ENCODE measurements around the gene ZNF878.
"Not testable (repeated sequence)": the region's sequence is repeated elsewhere in the genome, so short reads cannot be mapped to it uniquely, and the experiment has no call there.

The ZNF878 gene

GRCh38 chr19:12052497-12053169 lies at the start of gene ZNF878:
Gene ZNF878 (minus strand): TSS chr19:12052961. CDS start chr19:12052801, 160 bp downstream.
- peak; percentile 29 for DNase-seq (ENCODE audit: low read depth)

- DNase-seq (ENCODE audit: low read depth) = no peak
These were observed 45.3 kb upstream of the ZNF878 start for GRCh38 chr19:12098040-12098439.

- DNase-seq (ENCODE audit: low read depth) = no peak
These were observed 42.5 kb upstream of the ZNF878 start for GRCh38 chr19:12095111-12095790.

GRCh38 chr19:12093777-12094176 lies 41.0 kb upstream of the ZNF878 start:
- no peak for DNase-seq (ENCODE audit: low read depth)

GRCh38 chr19:12092956-12093355 lies 40.2 kb upstream of the ZNF878 start:
- no peak for DNase-seq (ENCODE audit: low read depth)

- DNase-seq (ENCODE audit: low read depth) = peak; percentile 9
These were observed 39.5 kb upstream of the ZNF878 start for GRCh38 chr19:12092065-12092867.

GRCh38 chr19:12090807-12091206 lies 38.0 kb upstream of the ZNF878 start:
- peak; percentile 51 for DNase-seq (ENCODE audit: low read depth)

GRCh38 chr19:12085074-12085818 lies 32.5 kb upstream of the ZNF878 start:
- no peak for DNase-seq (ENCODE audit: low read depth)

- DNase-seq (ENCODE audit: low read depth) = not testable (repeated sequence)
These were observed 30.6 kb upstream of the ZNF878 start for GRCh38 chr19:12083336-12083735.

GRCh38 chr19:12077375-12077774 lies 24.6 kb upstream of the ZNF878 start:
- DNase-seq (ENCODE audit: low read depth) = no peak

GRCh38 chr19:12076331-12076730 lies 23.6 kb upstream of the ZNF878 start:
- not testable (repeated sequence) for DNase-seq (ENCODE audit: low read depth)

- no peak for DNase-seq (ENCODE audit: low read depth)
These were observed 22.9 kb upstream of the ZNF878 start for GRCh38 chr19:12075538-12076139.

- peak; percentile 62 for DNase-seq (ENCODE audit: low read depth)
These were observed 12.1 kb upstream of the ZNF878 start, which contains the start of gene ZNF844 for GRCh38 chr19:12064590-12065538. Gene ZNF844 (plus strand): TSS chr19:12064731. CDS start chr19:12064874, 143 bp downstream.

GRCh38 chr19:12055784-12056183 lies 3.0 kb upstream of the ZNF878 start:
- DNase-seq (ENCODE audit: low read depth) = no peak

GRCh38 chr19:12052091-12052496 lies 667 bp downstream of the ZNF878 start:
- no peak for DNase-seq (ENCODE audit: low read depth)

- DNase-seq (ENCODE audit: low read depth) = no peak
These were observed 4.9 kb downstream of the ZNF878 start for GRCh38 chr19:12047868-12048267.

- DNase-seq (ENCODE audit: low read depth) = no peak
These were observed 8.9 kb downstream of the ZNF878 start for GRCh38 chr19:12043752-12044422.

GRCh38 chr19:12042893-12043292 lies 9.9 kb downstream of the ZNF878 start:
- no peak for DNase-seq (ENCODE audit: low read depth)

GRCh38 chr19:12035220-12036172 lies 17.3 kb downstream of the ZNF878 start, which contains the start of gene ZNF433:
Gene ZNF433 (minus strand): TSS chr19:12035679. CDS start chr19:12035539, 140 bp downstream.
- peak; percentile 60 for DNase-seq (ENCODE audit: low read depth)
